Stimulated activated CD4-positive, alpha-beta T cell treated with anti-CD3 and anti-CD28 coated beads, Interleukin-4, amount 100 ng/mL, for 4 hours (primary cell): ENCODE measurements around the gene DISP2.
A peak's percentile ranks its signal among the peaks of the same experiment; 100 is the strongest.

Experiments
- DNase-seq, 2 experiments: peaks; one replicate each; pipeline ENCODE4 v3.0.0-alpha.2; 2020

The DISP2 gene

GRCh38 chr15:40327457-40327856 is 30.6 kb upstream of the DISP2 start:
- DNase-seq: no peak

DNA sequence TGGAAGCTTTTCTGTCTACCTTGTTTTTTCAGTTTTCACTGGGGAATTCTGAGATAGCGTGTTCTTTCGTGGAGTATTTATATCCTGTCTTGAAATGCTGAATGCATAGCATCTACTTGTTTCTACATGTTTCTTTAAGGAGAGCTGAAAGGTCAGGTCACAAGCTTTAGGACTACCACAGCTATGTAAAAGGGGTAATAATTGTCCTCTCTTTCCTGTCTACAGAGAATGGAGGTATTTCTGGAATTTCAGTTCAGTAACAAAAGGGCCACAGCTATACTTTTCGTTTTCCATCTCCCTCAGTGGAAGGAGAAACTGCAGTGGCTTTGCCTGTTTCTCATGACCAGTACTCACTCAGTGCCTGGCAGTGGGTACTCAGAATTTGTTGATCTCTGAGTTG is 29.8 kb upstream of the DISP2 start:
- DNase-seq: no peak

- no peak for DNase-seq
Measured at GRCh38 chr15:40328751-40329150, 29.3 kb upstream of the DISP2 start.

- DNase-seq: no peak
Measured at GRCh38 chr15:40329804-40330203, 28.2 kb upstream of the DISP2 start.

- no peak for DNase-seq
Measured at GRCh38 chr15:40330368-40330836, 27.6 kb upstream of the DISP2 start.

DNA sequence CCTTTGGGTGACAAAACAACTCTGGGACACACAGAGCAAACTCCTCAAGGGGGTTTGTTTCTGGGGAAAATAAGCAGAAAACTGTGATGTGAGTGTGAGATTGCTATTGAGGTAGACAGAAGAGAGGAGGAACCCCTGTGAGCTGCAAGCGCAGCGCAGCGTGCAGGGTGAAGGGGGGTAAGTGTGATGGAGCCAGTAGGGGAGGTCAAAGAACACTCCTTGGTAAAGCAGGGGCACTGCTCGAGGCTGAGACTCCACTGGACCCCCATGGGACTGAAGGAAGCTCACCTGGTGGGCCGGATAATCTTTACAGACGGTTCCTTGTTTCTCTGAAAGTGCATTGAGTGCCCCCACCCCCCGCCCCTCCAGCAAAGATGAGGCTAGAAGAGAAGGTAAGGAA is 27.0 kb upstream of the DISP2 start:
- DNase-seq: no peak

- DNase-seq: no peak
Measured at GRCh38 chr15:40331637-40332036, 26.4 kb upstream of the DISP2 start.

DNA sequence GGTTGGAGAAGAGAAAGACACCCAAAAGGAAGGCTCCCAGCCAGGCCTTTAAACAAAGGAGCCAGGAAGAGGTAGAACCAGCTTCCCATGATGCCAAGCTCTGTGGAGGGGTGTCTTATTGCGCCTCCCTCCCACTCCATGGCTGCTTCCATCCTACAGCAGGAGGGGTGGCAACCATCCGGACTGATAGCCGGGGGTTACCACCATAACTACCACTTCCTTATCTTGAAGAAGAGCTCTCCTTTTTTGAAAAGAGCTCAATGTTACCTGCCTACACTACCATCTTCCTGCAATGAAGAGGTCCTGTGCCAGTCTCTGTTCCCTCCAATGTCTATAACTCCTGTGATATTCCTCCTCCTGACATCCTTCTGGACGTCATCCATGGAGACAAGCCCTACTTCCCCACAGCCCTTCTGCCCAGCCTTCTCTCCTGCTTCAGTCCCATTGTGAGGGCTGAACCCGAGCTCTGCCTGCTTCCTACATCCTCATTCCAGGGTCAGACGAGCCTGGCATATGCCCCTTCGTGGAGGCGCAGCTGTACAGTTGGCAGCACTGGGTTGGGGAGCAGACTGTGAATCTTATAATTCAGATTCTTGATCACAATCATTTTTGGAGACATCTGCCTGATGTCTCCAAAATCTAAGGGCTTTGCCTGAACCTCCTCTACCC is 25.8 kb upstream of the DISP2 start:
- no peak for DNase-seq

DNA sequence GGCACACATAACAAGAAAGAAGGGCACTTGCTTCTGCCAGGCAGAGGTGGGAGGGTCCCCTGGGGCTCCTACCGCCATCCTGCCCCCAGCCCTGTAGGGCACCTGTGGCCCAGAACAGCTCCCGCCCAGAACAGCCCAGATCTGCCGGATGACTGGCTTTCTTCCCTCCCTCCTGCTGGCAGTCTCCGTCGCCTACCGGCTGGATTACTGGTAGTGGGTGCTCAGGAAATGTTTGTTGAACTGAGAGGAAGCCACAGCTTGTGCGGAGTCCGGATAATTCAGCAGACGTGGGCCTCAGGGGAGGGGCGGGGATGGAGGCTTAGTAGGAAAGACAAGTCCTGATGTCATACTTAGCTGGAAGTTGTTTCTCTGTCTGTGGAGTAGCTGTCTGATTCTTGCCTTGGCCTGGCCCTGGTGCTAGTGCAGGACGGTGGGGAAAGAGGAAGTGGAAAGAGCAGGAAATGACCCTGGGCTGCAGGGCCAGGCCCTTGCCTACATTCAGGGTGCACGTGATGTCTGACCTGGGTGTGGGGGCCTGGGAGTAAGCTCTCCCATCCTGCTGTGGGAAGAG is 24.0 kb upstream of the DISP2 start:
- peak in 1 of 2 experiments; percentile 34 for DNase-seq

GRCh38 chr15:40334541-40334940 is 23.5 kb upstream of the DISP2 start:
- DNase-seq: no peak

DNA sequence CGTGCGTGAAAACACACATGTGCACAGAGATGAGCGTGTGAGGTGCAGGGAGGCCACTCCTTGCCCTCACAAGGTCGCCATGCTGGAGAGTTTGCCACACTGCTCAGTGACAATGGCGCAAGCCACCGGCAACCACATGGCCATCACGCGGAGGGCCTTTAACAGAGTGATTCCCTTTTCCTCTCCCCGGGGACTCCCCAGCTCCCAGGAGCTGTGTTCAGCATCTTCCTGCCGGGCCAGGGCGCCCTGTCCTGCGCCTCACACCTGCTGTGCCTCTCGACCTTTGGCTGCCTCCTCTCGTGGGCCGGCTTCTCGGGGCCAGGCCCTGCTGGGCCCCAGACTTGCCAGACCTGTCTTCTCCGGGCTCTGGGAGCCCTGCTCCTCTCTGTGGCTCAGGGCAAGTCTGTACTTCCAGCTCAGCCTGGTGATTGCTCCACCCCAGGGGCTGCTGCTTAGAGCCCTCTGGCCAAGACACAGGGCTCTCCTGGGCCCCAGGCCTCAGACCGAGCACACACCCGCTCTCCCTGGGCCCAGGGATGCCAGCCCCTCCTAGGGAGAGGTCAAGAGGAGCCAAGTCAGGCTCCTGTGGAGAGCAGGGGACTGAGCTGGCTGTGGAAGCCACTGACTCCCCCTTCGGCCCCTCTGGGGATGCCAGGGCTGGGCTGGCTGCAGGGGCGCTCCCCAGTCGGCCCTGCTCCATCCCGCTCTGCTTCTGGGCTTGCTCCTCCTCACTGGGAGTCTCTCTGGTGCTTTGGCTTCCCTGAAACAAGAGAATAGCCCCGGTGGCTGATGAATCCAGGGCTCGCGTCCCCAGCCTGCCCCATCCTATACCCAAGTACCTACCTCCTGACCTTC is 22.9 kb upstream of the DISP2 start:
- no peak for DNase-seq

DNA sequence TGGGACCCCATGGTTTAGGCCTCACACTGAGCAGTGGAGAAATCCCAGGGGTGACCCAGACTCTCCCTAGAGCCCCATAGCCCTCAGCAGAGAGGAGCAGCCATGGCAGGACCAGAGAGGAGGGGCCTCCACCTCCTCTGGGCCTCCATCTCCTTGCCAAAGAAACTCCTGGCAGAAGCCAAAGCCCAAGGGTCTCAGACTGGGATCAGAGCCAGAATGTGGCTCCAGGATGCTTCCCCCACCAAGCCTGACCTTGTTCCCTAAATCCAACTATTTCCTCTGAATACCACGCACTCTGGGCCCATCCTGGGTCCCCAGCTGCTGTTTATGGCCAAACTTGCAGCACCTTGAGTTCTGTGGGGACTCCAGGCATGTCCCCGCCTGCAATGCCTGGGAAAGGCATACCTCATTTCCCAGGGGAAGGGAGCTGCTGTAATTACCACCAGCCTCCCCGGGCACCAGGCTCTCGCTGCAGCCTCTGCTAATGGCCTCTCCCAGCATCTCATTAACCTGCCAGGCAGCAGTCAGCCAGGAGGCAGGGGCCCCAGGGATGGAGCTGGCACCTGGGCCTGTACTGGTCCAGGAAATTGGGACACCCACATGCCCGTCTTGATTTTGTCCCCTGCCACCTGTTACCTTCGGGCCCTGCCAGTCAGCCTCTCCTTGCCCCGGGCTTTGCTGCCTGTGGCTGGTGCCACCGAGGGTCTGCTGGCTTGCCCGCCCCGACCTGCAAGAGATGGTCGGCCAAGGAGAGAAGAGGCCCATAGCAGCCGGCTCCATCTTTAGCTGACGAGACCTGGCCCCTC is 21.9 kb upstream of the DISP2 start:
- no peak for DNase-seq

GRCh38 chr15:40336744-40337122 is 21.3 kb upstream of the DISP2 start:
- DNase-seq: no peak

GRCh38 chr15:40337597-40337996 is 20.4 kb upstream of the DISP2 start:
- no peak for DNase-seq

DNA sequence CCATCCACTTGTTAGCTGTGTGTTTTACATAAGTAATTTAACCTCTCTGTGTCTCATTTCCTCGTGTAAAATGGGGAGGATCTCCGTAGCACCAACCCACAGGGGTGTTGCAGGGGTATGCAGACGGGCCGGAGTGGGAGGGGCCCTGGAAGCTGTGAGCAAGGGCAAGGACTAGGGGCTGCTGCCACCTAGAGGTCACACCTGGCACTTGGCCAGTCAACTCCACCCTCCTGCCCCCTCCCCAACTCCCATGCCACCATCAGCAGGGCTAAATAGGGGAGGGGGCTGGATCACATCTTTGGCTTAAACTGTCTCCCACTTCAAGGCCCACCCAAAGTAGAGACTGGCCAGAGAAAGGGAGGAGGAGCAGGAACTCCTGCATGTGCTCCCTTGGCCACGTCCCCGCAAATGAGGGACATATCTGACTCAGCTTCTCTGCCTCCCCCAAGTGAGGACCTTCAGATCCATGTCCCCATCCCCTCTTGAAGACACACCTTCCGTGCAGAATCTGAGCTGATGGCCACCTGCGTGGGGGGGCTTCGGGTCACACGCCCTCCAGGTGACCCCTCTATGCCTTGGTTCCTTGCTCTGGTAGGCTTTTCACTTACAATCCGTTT is 19.9 kb upstream of the DISP2 start:
- peak; percentile 73 to 75 for DNase-seq

GRCh38 chr15:40338921-40339620 is 18.9 kb upstream of the DISP2 start:
- DNase-seq: no peak

DNA sequence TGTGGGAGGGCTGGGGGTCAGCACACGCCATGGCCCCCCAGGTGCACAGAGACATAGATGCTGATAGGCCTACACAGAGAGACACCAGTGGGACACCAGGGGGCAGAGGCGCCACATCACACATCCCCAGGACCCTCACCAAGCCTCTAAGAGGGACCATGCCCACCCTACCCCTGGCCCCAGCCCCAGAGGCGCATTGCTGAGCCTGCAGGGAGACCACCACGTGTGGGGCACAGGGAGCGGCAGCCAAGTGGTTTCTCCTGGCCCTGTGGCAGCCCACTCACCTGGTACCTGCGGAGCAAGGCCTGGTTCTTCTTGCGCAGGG is 18.4 kb upstream of the DISP2 start:
- no peak for DNase-seq

- DNase-seq: no peak
Measured at GRCh38 chr15:40340038-40340739, 17.8 kb upstream of the DISP2 start.

DNA sequence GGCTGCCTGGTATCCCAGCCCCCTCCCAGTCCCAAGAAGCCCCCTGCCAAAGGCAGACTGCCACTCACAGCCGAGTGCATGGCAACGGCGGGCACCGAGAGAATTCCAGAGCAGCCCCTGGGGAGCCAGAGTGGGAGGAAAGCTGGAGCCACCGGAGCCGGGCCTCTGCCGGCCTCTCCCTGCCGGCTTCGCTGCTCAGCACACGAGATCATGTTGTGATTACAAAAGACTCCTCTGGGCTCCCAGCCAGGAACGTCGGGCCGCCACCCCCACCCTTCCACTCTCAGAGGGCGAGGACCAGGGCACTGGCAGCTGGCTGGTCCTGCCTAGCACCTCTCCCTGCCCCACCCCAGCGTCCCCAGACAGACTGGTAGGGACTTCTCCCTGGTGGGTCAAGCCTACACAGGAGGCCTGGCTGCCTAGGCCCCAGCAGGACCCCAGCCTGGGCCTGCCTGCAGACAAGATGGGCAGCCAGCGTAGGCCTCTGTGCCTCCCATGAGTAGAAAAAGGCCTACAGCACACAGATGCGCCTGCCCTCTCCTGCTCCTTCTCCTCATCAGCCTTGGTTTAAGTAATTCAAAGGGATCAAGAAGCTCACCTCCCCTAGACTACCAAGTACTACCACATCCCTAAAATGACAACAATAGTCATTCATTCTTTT is 17.1 kb upstream of the DISP2 start, which contains the start of gene CCDC9B:
CCDC9B (minus strand) TSS at position 200 of the 661 bp plus-strand sequence; CDS start at position 80, 120 bp downstream.
- no peak for DNase-seq

DNA sequence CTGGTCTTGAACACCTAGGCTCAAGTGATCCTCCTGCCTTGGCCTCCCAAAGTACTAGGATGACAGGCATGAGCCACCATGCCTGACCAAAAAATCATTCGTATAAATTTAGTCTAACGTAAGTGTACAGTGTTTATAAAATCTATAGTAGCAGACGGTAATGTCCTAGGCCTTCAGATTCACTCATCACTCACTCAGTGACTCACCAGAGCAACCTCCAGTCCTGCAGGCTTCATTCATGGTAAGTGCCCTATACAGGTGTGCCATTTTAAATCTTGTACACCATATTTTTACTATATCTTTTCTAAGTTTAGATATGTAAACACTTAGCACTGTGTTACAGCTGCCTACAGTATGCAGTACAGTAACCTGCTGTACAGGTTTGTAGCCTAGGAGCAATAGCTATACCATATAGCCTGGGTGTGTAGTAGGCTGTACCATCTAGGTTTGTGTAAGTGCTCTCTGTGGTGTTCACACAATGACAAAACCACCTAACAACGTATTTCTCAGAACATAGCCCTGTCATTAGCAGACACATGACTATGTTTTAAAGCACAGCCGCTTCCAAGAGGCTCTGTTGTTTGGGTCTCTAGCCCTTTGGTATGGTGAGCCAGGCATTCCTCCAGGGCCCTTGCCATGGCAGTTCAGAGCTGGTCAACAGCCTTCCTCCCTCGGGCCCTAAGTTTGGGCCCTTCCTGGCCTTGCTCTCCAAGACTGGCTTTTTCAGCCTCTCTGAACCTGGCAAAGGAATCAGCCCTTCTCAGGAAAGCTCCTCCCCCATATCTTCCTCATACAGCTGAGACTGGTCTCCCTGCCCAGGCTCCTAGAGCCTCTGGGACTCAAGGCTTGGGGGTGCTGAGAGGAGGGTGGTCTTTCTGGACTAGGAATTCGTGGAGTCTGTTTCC is 15.4 kb upstream of the DISP2 start:
- no peak for DNase-seq
